Ectodermal cell (in vitro differentiated cells): ENCODE results near the gene PRKD2.

Experiments
- H3K27ac ChIP-seq: 2 replicates; pipeline ENCODE4 v1.7.0; 2013; ENCODE audit warnings: mild to moderate bottlenecking, low read depth, low read length; ENCODE audit not compliant: insufficient read depth, poor library complexity, severe bottlenecking
- H3K27me3 ChIP-seq: 2 replicates; pipeline ENCODE4 v1.7.0; 2013; ENCODE audit warnings: mild to moderate bottlenecking, low read length; ENCODE audit not compliant: insufficient read depth, control insufficient read depth, poor library complexity, severe bottlenecking
- H3K36me3 ChIP-seq: one replicate; pipeline ENCODE4 v1.7.0; 2013; ENCODE audit warnings: low read length; ENCODE audit not compliant: control insufficient read depth, insufficient read depth
- H3K4me1 ChIP-seq: one replicate; pipeline ENCODE4 v1.7.0; 2013; ENCODE audit warnings: low read length; ENCODE audit not compliant: control insufficient read depth, insufficient read depth
- H3K4me3 ChIP-seq: 2 replicates; pipeline ENCODE4 v1.7.0; 2013; ENCODE audit warnings: low read depth, low read length, control low read depth; ENCODE audit not compliant: insufficient read depth
- H3K9me3 ChIP-seq: 2 replicates; pipeline ENCODE4 v1.7.0; 2013; ENCODE audit warnings: mild to moderate bottlenecking, low read length, moderate library complexity; ENCODE audit not compliant: control insufficient read depth
- WGBS, 2 experiments: methylation state at CpG; one replicate each; pipeline ENCODE4 v1.1.7; 2013; ENCODE audit warnings: missing lambda C conversion rate in 2 of 2; 5-methylcytosine and 5-hydroxymethylcytosine counted together

The PRKD2 gene

DNA sequence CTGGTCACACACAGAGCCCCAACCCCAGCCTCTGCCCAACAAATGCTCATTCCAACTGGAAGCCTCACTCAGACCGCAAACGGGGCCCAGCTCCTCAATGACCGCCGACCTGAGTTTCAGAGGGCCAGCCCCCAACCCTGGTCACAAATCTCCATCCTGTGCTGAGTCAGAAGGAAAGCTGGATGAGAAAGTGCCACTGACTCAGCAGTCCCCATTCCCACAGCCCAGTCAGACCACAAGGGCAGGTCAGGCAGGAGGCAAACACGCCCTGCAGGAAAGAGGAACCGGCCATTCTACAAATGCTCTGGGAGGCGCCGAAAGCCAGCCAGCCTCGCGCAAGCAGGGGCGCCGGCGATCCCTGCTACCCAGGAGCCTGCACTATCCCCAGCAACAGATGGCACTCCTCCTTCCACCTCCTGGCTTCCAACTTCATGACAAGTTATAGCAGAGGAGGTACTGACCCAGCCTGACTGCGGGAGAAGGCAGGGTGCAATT, 14.1 kb upstream of the PRKD2 start:
- Histone ChIP-seq H3K9me3 (no peaks in the 10 kb centered on the region), H3K27ac (peak overlapping the region; percentile 8), H3K27me3 (no peaks in the 10 kb centered on the region), H3K4me1 (no peaks in the 10 kb centered on the region), H3K36me3 (peaks cover 52% of the 10 kb centered on the region), H3K4me3 (no peak overlapping the region)
- 92 to 93% methylated on average over 14 of the region's 14 CpGs for WGBS, 2 experiments

DNA sequence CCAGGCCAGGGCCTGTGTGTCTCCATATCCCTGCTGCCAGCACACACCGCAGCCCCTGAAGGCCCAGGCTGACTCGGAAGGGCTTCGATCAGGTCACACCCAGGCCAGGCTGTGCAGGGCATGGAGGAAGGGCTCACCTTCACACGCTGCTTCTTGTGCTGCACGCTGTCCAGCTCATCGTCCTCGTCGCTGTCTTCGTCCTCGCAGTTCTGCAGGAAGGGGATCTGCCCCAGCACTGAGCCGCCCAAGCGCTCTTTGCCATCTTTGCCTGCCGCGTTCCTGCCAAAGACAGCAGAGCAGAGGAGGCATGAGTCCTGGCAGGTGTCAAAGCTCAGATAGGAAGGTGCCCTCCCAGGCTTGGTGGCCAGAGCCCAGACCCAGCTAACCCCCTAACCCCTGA, 13.7 kb upstream of the PRKD2 start:
- Histone ChIP-seq H3K27ac (no peak overlapping the region), H3K36me3 (peaks cover 57% of the 10 kb centered on the region), H3K4me1 (no peaks in the 10 kb centered on the region), H3K9me3 (no peaks in the 10 kb centered on the region), H3K27me3 (no peaks in the 10 kb centered on the region), H3K4me3 (no peak overlapping the region)
- WGBS, 2 experiments, result 96 to 97% methylated on average over 14 of the region's 14 CpGs

- H3K4me3 ChIP-seq, result no peak overlapping the region
These were observed 13.3 kb upstream of the PRKD2 start for GRCh38 chr19:46730187-46730586.

DNA sequence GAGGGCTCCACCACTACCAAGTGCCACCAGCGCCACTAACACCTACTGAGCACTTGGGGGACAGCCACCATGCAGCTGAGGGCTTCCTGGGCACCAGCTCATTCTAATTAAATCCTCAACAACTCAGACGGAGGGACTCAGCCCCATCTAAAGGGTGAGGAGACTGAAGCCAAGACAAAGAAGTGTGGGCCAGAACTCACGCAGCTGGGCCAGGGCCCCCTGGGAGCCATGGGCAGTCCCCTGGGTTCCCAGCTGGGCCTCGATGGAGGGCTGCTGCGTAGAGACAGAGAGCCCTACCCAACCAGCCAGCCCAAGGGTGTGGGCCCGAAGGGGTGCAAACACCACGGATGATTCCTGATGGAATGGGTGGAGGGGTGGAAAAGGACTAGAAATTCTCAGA, 12.8 kb upstream of the PRKD2 start:
- Histone ChIP-seq H3K27ac (no peak overlapping the region), H3K27me3 (no peaks in the 10 kb centered on the region), H3K4me1 (no peaks in the 10 kb centered on the region), H3K36me3 (peaks cover 62% of the 10 kb centered on the region), H3K9me3 (no peaks in the 10 kb centered on the region), H3K4me3 (no peak overlapping the region)
- WGBS, 2 experiments, result 93 to 96% methylated on average over 7 of the region's 7 CpGs

More at GRCh38 chr19:46730187-46730586, 13.3 kb upstream of the PRKD2 start:
- WGBS, 2 experiments, result 94 to 98% methylated on average over 9 of the region's 9 CpGs
- H3K27me3 ChIP-seq, result no peaks in the 10 kb centered on the region
- H3K4me1 ChIP-seq, result no peaks in the 10 kb centered on the region
- no peak overlapping the region for H3K27ac ChIP-seq
- no peaks in the 10 kb centered on the region for H3K9me3 ChIP-seq
- H3K36me3 ChIP-seq, result peaks cover 57% of the 10 kb centered on the region

GRCh38 chr19:46728693-46729339, 11.9 kb upstream of the PRKD2 start:
- H3K27me3 ChIP-seq, result no peaks in the 10 kb centered on the region
- no peak overlapping the region for H3K27ac ChIP-seq
- H3K4me3 ChIP-seq, result no peak overlapping the region
- H3K4me1 ChIP-seq, result no peaks in the 10 kb centered on the region
- 70 to 72% methylated on average over 20 of the region's 20 CpGs for WGBS, 2 experiments
- no peaks in the 10 kb centered on the region for H3K9me3 ChIP-seq
- peaks cover 68% of the 10 kb centered on the region for H3K36me3 ChIP-seq

GRCh38 chr19:46728208-46728607, 11.3 kb upstream of the PRKD2 start:
- no peaks in the 10 kb centered on the region for H3K27me3 ChIP-seq
- no peak overlapping the region for H3K4me3 ChIP-seq
- H3K27ac ChIP-seq, result no peak overlapping the region
- no peaks in the 10 kb centered on the region for H3K4me1 ChIP-seq
- 95 to 98% methylated on average over 14 of the region's 14 CpGs for WGBS, 2 experiments
- no peaks in the 10 kb centered on the region for H3K9me3 ChIP-seq
- H3K36me3 ChIP-seq, result peaks cover 74% of the 10 kb centered on the region

DNA sequence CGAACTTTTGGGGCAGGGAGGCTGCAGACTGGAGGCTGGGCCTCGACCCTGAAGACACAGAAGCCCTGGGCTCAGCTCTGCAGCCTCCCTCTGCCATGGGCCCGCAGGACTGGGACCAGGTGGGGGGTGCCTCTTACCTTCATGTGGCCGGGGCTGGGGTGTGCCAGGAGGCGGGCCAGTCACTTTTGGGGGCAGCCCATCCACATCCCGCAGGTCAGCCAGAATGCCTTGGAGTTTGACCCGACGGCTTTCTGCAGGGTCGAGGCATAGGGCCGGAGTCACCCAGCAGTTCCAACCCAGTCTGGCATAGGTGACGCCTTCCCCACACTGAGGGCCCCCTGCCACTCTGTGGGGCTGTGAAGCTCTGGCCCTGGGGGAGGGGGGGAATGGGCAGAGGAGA, 10.8 kb upstream of the PRKD2 start:
- Histone ChIP-seq H3K4me3 (no peak overlapping the region), H3K27me3 (no peaks in the 10 kb centered on the region), H3K4me1 (no peaks in the 10 kb centered on the region), H3K9me3 (no peaks in the 10 kb centered on the region), H3K27ac (no peak overlapping the region), H3K36me3 (peaks cover 78% of the 10 kb centered on the region)
- 94 to 95% methylated on average over 11 of the region's 11 CpGs for WGBS, 2 experiments

GRCh38 chr19:46726971-46727501, 10.1 kb upstream of the PRKD2 start:
- Histone ChIP-seq H3K9me3 (no peaks in the 10 kb centered on the region), H3K4me3 (no peak overlapping the region), H3K27me3 (no peaks in the 10 kb centered on the region), H3K27ac (no peak overlapping the region), H3K36me3 (peaks cover 80% of the 10 kb centered on the region), H3K4me1 (no peaks in the 10 kb centered on the region)
- 94 to 96% methylated on average over 14 of the region's 14 CpGs for WGBS, 2 experiments

GRCh38 chr19:46726551-46726950, 9.6 kb upstream of the PRKD2 start:
- no peaks in the 10 kb centered on the region for H3K4me1 ChIP-seq
- peaks cover 84% of the 10 kb centered on the region for H3K36me3 ChIP-seq
- H3K9me3 ChIP-seq, result no peaks in the 10 kb centered on the region
- H3K4me3 ChIP-seq, result no peak overlapping the region
- WGBS, 2 experiments, result 93 to 94% methylated on average over 10 of the region's 10 CpGs
- H3K27ac ChIP-seq, result no peak overlapping the region
- no peaks in the 10 kb centered on the region for H3K27me3 ChIP-seq

GRCh38 chr19:46725859-46726393, 9.0 kb upstream of the PRKD2 start:
- no peaks in the 10 kb centered on the region for H3K27me3 ChIP-seq
- H3K4me1 ChIP-seq, result no peaks in the 10 kb centered on the region
- H3K4me3 ChIP-seq, result no peak overlapping the region
- no peaks in the 10 kb centered on the region for H3K9me3 ChIP-seq
- H3K27ac ChIP-seq, result no peak overlapping the region
- H3K36me3 ChIP-seq, result peaks cover 86% of the 10 kb centered on the region
- 86 to 91% methylated on average over 9 of the region's 9 CpGs for WGBS, 2 experiments
